ENCODE results near the gene RNF175.

DNA sequence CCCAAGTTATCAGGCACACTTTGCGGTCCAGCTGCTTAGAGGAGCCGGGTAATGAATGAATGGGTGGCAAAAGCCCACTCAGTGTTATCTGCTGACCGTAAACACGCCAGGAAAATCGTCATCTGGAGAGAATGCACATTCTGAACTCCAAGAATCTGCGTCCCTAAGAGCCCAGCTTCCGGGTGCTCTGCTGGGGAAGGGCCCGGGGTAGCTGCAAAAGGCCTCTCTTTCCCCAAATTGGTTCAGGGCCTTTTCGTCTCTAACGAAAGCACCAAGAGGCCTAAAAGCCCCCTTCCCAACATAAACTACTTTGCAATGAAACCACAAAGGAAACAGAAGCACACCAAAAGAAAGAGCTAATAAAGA lies 30.7 kb upstream of the RNF175 start:
- TF ChIP-seq, protein P1, sequence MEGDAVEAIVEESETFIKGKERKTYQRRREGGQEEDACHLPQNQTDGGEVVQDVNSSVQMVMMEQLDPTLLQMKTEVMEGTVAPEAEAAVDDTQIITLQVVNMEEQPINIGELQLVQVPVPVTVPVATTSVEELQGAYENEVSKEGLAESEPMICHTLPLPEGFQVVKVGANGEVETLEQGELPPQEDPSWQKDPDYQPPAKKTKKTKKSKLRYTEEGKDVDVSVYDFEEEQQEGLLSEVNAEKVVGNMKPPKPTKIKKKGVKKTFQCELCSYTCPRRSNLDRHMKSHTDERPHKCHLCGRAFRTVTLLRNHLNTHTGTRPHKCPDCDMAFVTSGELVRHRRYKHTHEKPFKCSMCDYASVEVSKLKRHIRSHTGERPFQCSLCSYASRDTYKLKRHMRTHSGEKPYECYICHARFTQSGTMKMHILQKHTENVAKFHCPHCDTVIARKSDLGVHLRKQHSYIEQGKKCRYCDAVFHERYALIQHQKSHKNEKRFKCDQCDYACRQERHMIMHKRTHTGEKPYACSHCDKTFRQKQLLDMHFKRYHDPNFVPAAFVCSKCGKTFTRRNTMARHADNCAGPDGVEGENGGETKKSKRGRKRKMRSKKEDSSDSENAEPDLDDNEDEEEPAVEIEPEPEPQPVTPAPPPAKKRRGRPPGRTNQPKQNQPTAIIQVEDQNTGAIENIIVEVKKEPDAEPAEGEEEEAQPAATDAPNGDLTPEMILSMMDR (IDR thresholded peaks at IDR 0.05 in 8 of 11, conservative IDR thresholded peaks at IDR 0.05 in 3 of 11): no peak
- TF ChIP-seq POLR2A (IDR thresholded peaks at IDR 0.05): no peak

Data from spleen (tissue), 7 donors.